ENCODE results near the gene GGT7. TPM values are rescaled to one million over a fixed set of nuclear protein-coding genes. Genes with fewer than 3 reads are reported as not detected.
"Not testable (repeated sequence)": the region's sequence is repeated elsewhere in the genome, so short reads cannot be mapped to it uniquely, and the experiment has no call there.

GGT7 gene
- total RNA-seq, 2 experiments from 2014 or later: 5.7 to 7.2 TPM

GRCh38 chr20:34824806-34825529 lies 47.7 kb downstream of the GGT7 start:
- H3K27me3 Mint-ChIP-seq: peaks cover 11% of the 10 kb centered on the region
- peaks cover 8% of the 10 kb centered on the region for H3K36me3 Mint-ChIP-seq (ENCODE audit: low read depth)
- peak overlapping the region; percentile 88 for H3K27ac Mint-ChIP-seq
- no peaks in the 10 kb centered on the region for H3K9me3 Mint-ChIP-seq
- H3K4me1 Mint-ChIP-seq: peaks cover 37% of the 10 kb centered on the region
- POLR2A ChIA-PET: interaction anchor here (0.5 to 1.0 kb wide), 2 partner anchors 201 to 453 kb away, joined by 3 read pairs; partner anchors contain the start of gene MMP24OS
- H3K4me3 Mint-ChIP-seq: peak overlapping the region; percentile 88
- CTCF ChIA-PET: interaction anchor here (0.8 to 1.5 kb wide), 2 partner anchors 14 to 30 kb away, joined by 3 read pairs; no protein-coding TSS in a partner anchor
- DNase-seq: peak; percentile 70

- POLR2A ChIA-PET: no interaction called here
- Mint-ChIP-seq H3K9me3 (no peaks in the 10 kb centered on the region), H3K4me1 (peaks cover 37% of the 10 kb centered on the region)
Measured at GRCh38 chr20:34824452-34824805, 48.2 kb downstream of the GGT7 start.

GRCh38 chr20:34824026-34824425 lies 48.6 kb downstream of the GGT7 start:
- DNase-seq: no peak
- Mint-ChIP-seq H3K27ac (peak overlapping the region; percentile 88), H3K36me3 (ENCODE audit: low read depth) (peaks cover 8% of the 10 kb centered on the region), H3K4me3 (peak overlapping the region; percentile 88), H3K27me3 (peaks cover 4% of the 10 kb centered on the region), H3K4me1 (peaks cover 37% of the 10 kb centered on the region), H3K9me3 (no peaks in the 10 kb centered on the region)
- ChIA-PET CTCF (interaction anchor here (0.8 to 1.5 kb wide), 2 partner anchors 15 to 31 kb away, joined by 3 read pairs; no protein-coding TSS in a partner anchor), POLR2A (no interaction called here)

More at GRCh38 chr20:34824452-34824805, 48.2 kb downstream of the GGT7 start:
- DNase-seq: peak; percentile 84
- peaks cover 8% of the 10 kb centered on the region for H3K36me3 Mint-ChIP-seq (ENCODE audit: low read depth)
- H3K27me3 Mint-ChIP-seq: peaks cover 6% of the 10 kb centered on the region
- H3K27ac Mint-ChIP-seq: peak overlapping the region; percentile 88
- peak overlapping the region; percentile 88 for H3K4me3 Mint-ChIP-seq
- CTCF ChIA-PET: interaction anchor here (0.8 to 1.5 kb wide), 2 partner anchors 14 to 30 kb away, joined by 3 read pairs; no protein-coding TSS in a partner anchor

- Mint-ChIP-seq H3K4me1 (peaks cover 37% of the 10 kb centered on the region), H3K27ac (no peak overlapping the region), H3K36me3 (ENCODE audit: low read depth) (peaks cover 8% of the 10 kb centered on the region), H3K4me3 (no peak overlapping the region), H3K27me3 (no peaks in the 10 kb centered on the region), H3K9me3 (no peaks in the 10 kb centered on the region)
- ChIA-PET CTCF (interaction anchor here (0.6 kb wide), 1 partner anchor 94 kb away, joined by 3 read pairs; no protein-coding TSS in a partner anchor), POLR2A (no interaction called here)
- no peak for DNase-seq
Measured at GRCh38 chr20:34820805-34821578, 51.7 kb downstream of the GGT7 start.

GRCh38 chr20:34817801-34818200 lies 54.9 kb downstream of the GGT7 start:
- no peak overlapping the region for H3K27ac Mint-ChIP-seq
- peaks cover 8% of the 10 kb centered on the region for H3K36me3 Mint-ChIP-seq (ENCODE audit: low read depth)
- no peak for DNase-seq
- ChIA-PET CTCF (interaction anchor here (0.8 to 1.7 kb wide), 3 partner anchors 9 to 506 kb away, joined by 3 to 5 read pairs (median 3); no protein-coding TSS in a partner anchor), POLR2A (no interaction called here)
- no peak overlapping the region for H3K4me3 Mint-ChIP-seq
- H3K9me3 Mint-ChIP-seq: no peaks in the 10 kb centered on the region
- no peaks in the 10 kb centered on the region for H3K27me3 Mint-ChIP-seq
- H3K4me1 Mint-ChIP-seq: peaks cover 18% of the 10 kb centered on the region

GRCh38 chr20:34817072-34817471 lies 55.6 kb downstream of the GGT7 start:
- H3K9me3 Mint-ChIP-seq: no peaks in the 10 kb centered on the region
- no peak overlapping the region for H3K27ac Mint-ChIP-seq
- H3K27me3 Mint-ChIP-seq: no peaks in the 10 kb centered on the region
- H3K4me3 Mint-ChIP-seq: no peak overlapping the region
- ChIA-PET POLR2A (no interaction called here), CTCF (interaction anchor here (0.8 to 1.7 kb wide), 3 partner anchors 10 to 505 kb away, joined by 3 to 5 read pairs (median 3); no protein-coding TSS in a partner anchor)
- no peak for DNase-seq
- H3K36me3 Mint-ChIP-seq (ENCODE audit: low read depth): peaks cover 3% of the 10 kb centered on the region
- peaks cover 11% of the 10 kb centered on the region for H3K4me1 Mint-ChIP-seq

GRCh38 chr20:34815636-34816035 lies 57.0 kb downstream of the GGT7 start:
- Mint-ChIP-seq H3K9me3 (no peaks in the 10 kb centered on the region), H3K4me1 (peaks cover 3% of the 10 kb centered on the region), H3K27me3 (no peaks in the 10 kb centered on the region), H3K27ac (no peak overlapping the region), H3K36me3 (ENCODE audit: low read depth) (peaks cover 2% of the 10 kb centered on the region), H3K4me3 (no peak overlapping the region)
- POLR2A ChIA-PET: no interaction called here
- CTCF ChIA-PET: interaction anchor here (0.5 kb wide), 1 partner anchor 410 kb away, joined by 3 read pairs; no protein-coding TSS in a partner anchor
- DNase-seq: no peak

- H3K4me3 Mint-ChIP-seq: no peak overlapping the region
- peaks cover 2% of the 10 kb centered on the region for H3K36me3 Mint-ChIP-seq (ENCODE audit: low read depth)
- H3K27me3 Mint-ChIP-seq: no peaks in the 10 kb centered on the region
- no peak overlapping the region for H3K27ac Mint-ChIP-seq
- H3K4me1 Mint-ChIP-seq: peaks cover 10% of the 10 kb centered on the region
- H3K9me3 Mint-ChIP-seq: no peaks in the 10 kb centered on the region
- CTCF ChIA-PET: interaction anchor here (0.6 kb wide), 1 partner anchor 470 kb away, joined by 3 read pairs; no protein-coding TSS in a partner anchor
- DNase-seq: no peak
- POLR2A ChIA-PET: no interaction called here
Measured at GRCh38 chr20:34808583-34808982, 64.1 kb downstream of the GGT7 start.

GRCh38 chr20:34807944-34808465 lies 64.7 kb downstream of the GGT7 start:
- DNase-seq; H3K27me3 Mint-ChIP-seq; H3K27ac Mint-ChIP-seq; H3K4me1 Mint-ChIP-seq; H3K36me3 Mint-ChIP-seq (ENCODE audit: low read depth); H3K9me3 Mint-ChIP-seq; POLR2A ChIA-PET; H3K4me3 Mint-ChIP-seq: not testable (repeated sequence)
- CTCF ChIA-PET: interaction anchor here (0.6 kb wide), 2 partner anchors 379 to 471 kb away, joined by 3 read pairs; no protein-coding TSS in a partner anchor

- Mint-ChIP-seq H3K9me3 (no peaks in the 10 kb centered on the region), H3K27me3 (no peaks in the 10 kb centered on the region), H3K4me3 (no peak overlapping the region), H3K36me3 (ENCODE audit: low read depth) (peaks cover 5% of the 10 kb centered on the region), H3K4me1 (peaks cover 12% of the 10 kb centered on the region), H3K27ac (no peak overlapping the region)
- DNase-seq: no peak
- ChIA-PET CTCF (no interaction called here), POLR2A (no interaction called here)
Measured at GRCh38 chr20:34806255-34806654, 66.4 kb downstream of the GGT7 start.

- DNase-seq: no peak
- ChIA-PET POLR2A (no interaction called here), CTCF (interaction anchor here (0.6 kb wide), 1 partner anchor 552 kb away, joined by 3 read pairs; no protein-coding TSS in a partner anchor)
- Mint-ChIP-seq H3K4me1 (peaks cover 9% of the 10 kb centered on the region), H3K27ac (no peak overlapping the region), H3K9me3 (no peaks in the 10 kb centered on the region), H3K4me3 (no peak overlapping the region), H3K27me3 (no peaks in the 10 kb centered on the region), H3K36me3 (ENCODE audit: low read depth) (peaks cover 9% of the 10 kb centered on the region)
Measured at GRCh38 chr20:34798871-34799270, 73.8 kb downstream of the GGT7 start.

GRCh38 chr20:34798328-34798727 lies 74.3 kb downstream of the GGT7 start:
- ChIA-PET CTCF (interaction anchor here (1.6 kb wide), 1 partner anchor 29 kb away, joined by 4 read pairs; no protein-coding TSS in a partner anchor), POLR2A (interaction anchor here (0.6 kb wide), 1 partner anchor 563 kb away, joined by 3 read pairs; no protein-coding TSS in a partner anchor)
- no peaks in the 10 kb centered on the region for H3K9me3 Mint-ChIP-seq
- peaks cover 9% of the 10 kb centered on the region for H3K36me3 Mint-ChIP-seq (ENCODE audit: low read depth)
- H3K27ac Mint-ChIP-seq: no peak overlapping the region
- peaks cover 9% of the 10 kb centered on the region for H3K4me1 Mint-ChIP-seq
- H3K4me3 Mint-ChIP-seq: no peak overlapping the region
- no peak for DNase-seq
- no peaks in the 10 kb centered on the region for H3K27me3 Mint-ChIP-seq

Measured in activated CD4-positive, alpha-beta T cell treated with anti-CD3 and anti-CD28 coated beads, Interleukin-2, amount 10 ng/mL, durations not matched to agents 7 days and 5 days (primary cell).